Smooth muscle cell (in vitro differentiated cells): ENCODE data around the gene SEMA4C. TPM values are rescaled to one million over a fixed set of nuclear protein-coding genes. Genes with fewer than 3 reads are reported as not detected.

Experiments used
- DNase-seq: peaks from one replicate; lab custom pipeline; 2025; ENCODE audit not compliant: unreplicated experiment; lab: John Stamatoyannopoulos, UW
- H2AFZ ChIP-seq: fragments of 200-600 bp; sonication (generic); 2 replicates; pipeline ENCODE4 v1.6.0; 2016; ENCODE audit warnings: antibody characterized with exemption, low read depth, mild to moderate bottlenecking
- H3F3A ChIP-seq: fragments of 200-600 bp; sonication (generic); 2 replicates; pipeline ENCODE4 v1.6.0; 2017; ENCODE audit warnings: antibody characterized with exemption, low read depth
- H3K27ac ChIP-seq: fragments of 200-600 bp; sonication (generic); 2 replicates; pipeline ENCODE4 v1.5.1; 2016; ENCODE audit warnings: low read depth, mild to moderate bottlenecking
- H3K27me3 ChIP-seq: fragments of 200-600 bp; sonication (generic); 2 replicates; pipeline ENCODE4 v1.6.1; 2016; ENCODE audit warnings: low read depth, mild to moderate bottlenecking
- H3K36me3 ChIP-seq: fragments of 200-600 bp; sonication (generic); 2 replicates; pipeline ENCODE4 v1.5.1; 2016; ENCODE audit warnings: low read depth
- H3K4me1 ChIP-seq: fragments of 200-600 bp; sonication (generic); 2 replicates; pipeline ENCODE4 v1.5.1; 2016; ENCODE audit warnings: low read depth
- H3K4me2 ChIP-seq: fragments of 200-600 bp; sonication (generic); 2 replicates; pipeline ENCODE4 v1.6.0; 2016; ENCODE audit warnings: mild to moderate bottlenecking
- H3K4me3 ChIP-seq: fragments of 200-600 bp; sonication (generic); 2 replicates; pipeline ENCODE4 v1.5.1; 2016; ENCODE audit warnings: mild to moderate bottlenecking
- H3K79me2 ChIP-seq: fragments of 200-600 bp; sonication (generic); 2 replicates; pipeline ENCODE4 v1.6.0; 2016; ENCODE audit warnings: low read depth, mild to moderate bottlenecking
- H3K9ac ChIP-seq: fragments of 200-600 bp; sonication (generic); 2 replicates; pipeline ENCODE4 v1.6.0; 2016; ENCODE audit warnings: low read depth
- H3K9me3 ChIP-seq: fragments of 200-600 bp; sonication (generic); replicated peaks from 2 replicates; pipeline ENCODE4 v1.5.1; 2016; ENCODE audit warnings: low read depth
- H4K20me1 ChIP-seq: fragments of 200-600 bp; sonication (generic); 2 replicates; pipeline ENCODE4 v1.6.0; 2016; ENCODE audit warnings: low read depth
- CTCF ChIP-seq: fragments of 200-600 bp; sonication (generic); IDR thresholded peaks from 2 replicates; pipeline ENCODE4 v1.5.1; 2017; ENCODE audit warnings: borderline replicate concordance, mild to moderate bottlenecking, antibody characterized with exemption; ENCODE audit not compliant: insufficient read depth, poor library complexity, severe bottlenecking
- WGBS: methylation state at CpG from one replicate; pipeline ENCODE4 v1.1.7; 2016; ENCODE audit warnings: low lambda C conversion rate; 5-methylcytosine and 5-hydroxymethylcytosine counted together
- polyA plus RNA-seq: library from polyadenylated mRNA; unstranded; fragments of >200 nt; fragmentation: Nextera tagmentation; extraction: Ambion mirVana; gene quantifications from 2 replicates; pipeline ENCODE4 v1.2.1, GENCODE V29; 2016
- total RNA-seq: library from RNA; depleted of rRNA; stranded (reverse); fragments of >200 nt; gene quantifications from 2 replicates; pipeline ENCODE4 v1.2.3, GENCODE V29; 2014

The SEMA4C gene
- total and polyA plus RNA-seq, 2 experiments from 2014 or later: 40.7 to 41.0 TPM

- no peaks in the 10 kb centered on the region for H3K79me2 ChIP-seq
- no peaks in the 10 kb centered on the region for H3K36me3 ChIP-seq
- H2AFZ ChIP-seq: no peak overlapping the region
- H3K4me3 ChIP-seq: no peak overlapping the region
- no peaks in the 10 kb centered on the region for H3K27me3 ChIP-seq
- DNase-seq: no peak
- no peak overlapping the region for H3K4me2 ChIP-seq
- H4K20me1 ChIP-seq: no peaks in the 10 kb centered on the region
- no peak for TF ChIP-seq CTCF
- H3K9me3 ChIP-seq: no peaks in the 10 kb centered on the region
- H3K9ac ChIP-seq: no peak overlapping the region
- H3K4me1 ChIP-seq: peaks cover 9% of the 10 kb centered on the region
- 78% methylated on average over 9 of the region's 9 CpGs for WGBS
- no peak overlapping the region for H3K27ac ChIP-seq
- H3F3A ChIP-seq: no peaks in the 10 kb centered on the region
These were observed 32.3 kb downstream of the SEMA4C start for GRCh38 chr2:96837575-96837974.

GRCh38 chr2:96835830-96836229, 34.0 kb downstream of the SEMA4C start:
- no peak overlapping the region for H3K4me2 ChIP-seq
- H3K9me3 ChIP-seq: no peaks in the 10 kb centered on the region
- no peak for TF ChIP-seq CTCF
- H3K79me2 ChIP-seq: no peaks in the 10 kb centered on the region
- no peaks in the 10 kb centered on the region for H4K20me1 ChIP-seq
- H3K27me3 ChIP-seq: no peaks in the 10 kb centered on the region
- H3K4me3 ChIP-seq: no peak overlapping the region
- no peak for DNase-seq
- no peaks in the 10 kb centered on the region for H3F3A ChIP-seq
- no peaks in the 10 kb centered on the region for H3K36me3 ChIP-seq
- no peak overlapping the region for H3K27ac ChIP-seq
- no peak overlapping the region for H3K9ac ChIP-seq
- H3K4me1 ChIP-seq: peaks cover 14% of the 10 kb centered on the region
- WGBS: 97% methylated on average over 4 of the region's 4 CpGs
- H2AFZ ChIP-seq: no peak overlapping the region

DNA sequence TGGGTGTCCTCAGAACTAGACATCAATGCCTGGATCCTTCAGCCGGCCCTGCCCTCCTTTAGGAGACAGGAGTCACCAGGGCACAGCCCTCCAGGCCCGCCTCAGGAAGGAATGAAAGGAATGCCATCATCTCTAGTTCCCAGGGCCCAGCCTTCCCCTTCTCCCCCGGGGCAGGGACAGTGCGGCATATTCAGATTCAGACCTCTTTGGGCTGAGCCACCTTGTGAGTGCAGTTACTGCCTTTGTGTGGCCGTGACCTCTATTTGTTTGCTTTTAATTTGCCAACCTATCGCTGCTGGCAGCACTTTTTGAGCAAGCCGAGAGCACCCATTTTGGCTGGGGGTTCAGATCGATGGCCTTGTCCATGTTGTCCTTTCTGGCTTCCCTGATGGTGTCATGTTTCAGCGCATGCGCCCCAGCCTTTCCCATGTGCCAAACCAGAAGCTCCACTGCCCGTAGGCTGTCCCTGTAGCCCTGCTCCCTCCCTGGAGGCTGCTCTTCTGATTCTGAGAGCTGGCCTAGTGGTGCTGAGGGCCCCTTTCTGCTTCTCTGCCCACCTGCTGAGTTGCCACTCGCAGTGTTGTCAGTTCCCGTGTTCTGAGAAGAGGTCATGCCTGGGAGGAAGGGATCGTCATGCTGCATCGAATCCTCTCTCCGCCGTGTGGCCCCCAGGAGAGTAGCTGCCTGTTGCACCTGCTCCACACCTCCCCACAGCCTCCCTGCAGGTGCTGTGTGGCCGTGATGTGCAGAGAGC, 36.9 kb downstream of the SEMA4C start:
- no peaks in the 10 kb centered on the region for H3F3A ChIP-seq
- H3K9me3 ChIP-seq: no peaks in the 10 kb centered on the region
- peak overlapping the region; percentile 51 for H2AFZ ChIP-seq
- H3K4me3 ChIP-seq: peak overlapping the region; percentile 17
- H3K4me2 ChIP-seq: peak overlapping the region; percentile 83
- peak; percentile 30 for DNase-seq
- H3K27me3 ChIP-seq: no peaks in the 10 kb centered on the region
- no peak overlapping the region for H3K9ac ChIP-seq
- peaks cover 14% of the 10 kb centered on the region for H3K4me1 ChIP-seq
- no peaks in the 10 kb centered on the region for H3K79me2 ChIP-seq
- no peak for TF ChIP-seq CTCF
- H3K36me3 ChIP-seq: no peaks in the 10 kb centered on the region
- no peak overlapping the region for H3K27ac ChIP-seq
- 26% methylated on average over 18 of the region's 18 CpGs for WGBS
- H4K20me1 ChIP-seq: no peaks in the 10 kb centered on the region

DNA sequence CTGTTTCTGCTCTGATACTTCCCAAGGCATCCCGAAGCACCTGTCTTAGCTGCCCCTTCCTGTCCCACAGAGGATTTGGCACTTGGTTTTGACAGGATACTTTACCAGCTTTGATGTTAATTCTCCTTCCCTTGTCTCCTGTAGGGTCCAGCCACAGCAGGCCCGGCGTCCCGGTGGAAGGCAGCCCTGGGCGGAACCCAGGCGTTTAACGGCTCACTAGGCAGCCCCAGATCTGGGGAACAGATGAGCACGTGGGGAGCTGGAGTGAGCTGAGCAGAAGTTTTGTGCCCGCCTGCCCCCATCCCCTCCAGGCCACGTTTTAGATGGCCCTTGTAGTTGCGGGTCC, 37.5 kb downstream of the SEMA4C start:
- Histone ChIP-seq H3K9me3 (no peaks in the 10 kb centered on the region), H3K4me3 (no peak overlapping the region), H3K27ac (no peak overlapping the region), H3K4me1 (peaks cover 14% of the 10 kb centered on the region), H3K9ac (no peak overlapping the region), H3K27me3 (no peaks in the 10 kb centered on the region), H3K36me3 (no peaks in the 10 kb centered on the region), H2AFZ (peak overlapping the region; percentile 51), H4K20me1 (no peaks in the 10 kb centered on the region), H3K4me2 (peak overlapping the region; percentile 83), H3K79me2 (no peaks in the 10 kb centered on the region), H3F3A (no peaks in the 10 kb centered on the region)
- TF ChIP-seq CTCF: no peak
- no peak for DNase-seq
- 62% methylated on average over 11 of the region's 11 CpGs for WGBS
